ENCODE data around the gene SNAPC3.

GRCh38 chr9:15389631-15390030 is 33.0 kb upstream of the SNAPC3 start:
- TF ChIP-seq CTCF (IDR thresholded peaks at IDR 0.05; ENCODE audit: low read length) (no peak), EZH2 (optimal IDR thresholded peaks at IDR 0.05; ENCODE audit: low read depth, low read length) (no peak)
